Stimulated activated CD8-positive, alpha-beta memory T cell treated with anti-CD3 and anti-CD28 coated beads, Interleukin-4, amount 100 ng/mL, for 1 hour (primary cell): ENCODE results near the gene SRPX.

Experiments used
- DNase-seq, 2 donors: peaks; one replicate each; pipeline ENCODE4 v3.0.0-alpha.2; 2020; ENCODE audit warnings: low read depth in 2 of 2, low spot score in 1 of 2

The SRPX gene

DNA sequence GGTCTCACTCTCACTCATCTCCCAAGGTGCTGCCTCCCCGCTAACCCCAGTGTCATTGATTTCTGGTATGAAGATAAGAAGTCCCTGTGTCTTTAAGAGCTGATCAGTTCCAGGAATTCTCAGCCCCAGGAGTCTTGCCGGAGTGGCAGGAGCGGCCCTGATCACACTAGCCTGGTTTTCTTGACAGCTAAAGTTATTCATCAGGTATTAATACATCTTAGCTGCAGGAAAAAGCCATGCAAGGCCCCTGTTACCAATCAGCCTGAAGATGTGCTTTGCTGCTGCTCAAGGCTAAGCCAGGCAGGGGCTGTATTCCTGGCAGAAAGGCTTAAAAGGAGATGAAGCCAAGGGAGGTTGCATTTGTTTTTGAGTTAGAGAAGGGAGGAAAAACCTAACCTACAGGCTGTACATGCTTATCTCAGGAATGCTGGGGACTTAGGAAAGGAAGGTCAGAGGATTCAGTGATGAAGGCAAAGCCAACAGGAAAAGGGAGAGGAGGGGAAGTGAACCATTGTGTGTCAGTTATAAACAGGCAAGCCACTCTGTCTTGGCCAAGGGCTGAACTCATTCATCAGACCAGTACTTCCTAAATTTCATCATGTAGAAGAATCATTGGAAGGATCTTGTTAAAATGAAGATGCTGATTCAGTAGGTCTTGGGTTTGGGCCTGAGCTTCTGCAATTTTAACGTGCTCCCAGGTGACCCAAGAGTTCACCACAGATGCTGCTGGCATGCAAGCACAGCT lies 8.6 kb downstream of the SRPX start:
- DNase-seq = no peak

DNA sequence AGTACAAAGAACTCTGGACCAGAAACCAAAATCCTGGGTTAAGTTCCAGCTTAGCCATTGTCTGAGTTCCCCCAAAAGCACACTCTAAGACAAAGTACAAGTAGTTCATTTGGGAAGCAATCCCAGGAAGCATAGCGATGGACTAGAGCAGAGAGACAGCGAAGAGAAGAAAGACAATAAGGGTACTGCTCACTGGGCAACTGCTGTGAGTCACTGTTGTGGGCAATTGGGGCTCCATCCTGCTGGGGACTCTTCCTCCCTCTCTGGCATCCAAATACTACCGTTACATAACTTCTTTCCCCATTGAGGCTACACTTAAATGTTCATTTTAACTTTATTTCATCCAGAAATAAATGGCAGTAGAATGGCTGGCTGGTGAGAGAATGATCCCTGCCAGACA lies 14.1 kb downstream of the SRPX start:
- DNase-seq = no peak

DNA sequence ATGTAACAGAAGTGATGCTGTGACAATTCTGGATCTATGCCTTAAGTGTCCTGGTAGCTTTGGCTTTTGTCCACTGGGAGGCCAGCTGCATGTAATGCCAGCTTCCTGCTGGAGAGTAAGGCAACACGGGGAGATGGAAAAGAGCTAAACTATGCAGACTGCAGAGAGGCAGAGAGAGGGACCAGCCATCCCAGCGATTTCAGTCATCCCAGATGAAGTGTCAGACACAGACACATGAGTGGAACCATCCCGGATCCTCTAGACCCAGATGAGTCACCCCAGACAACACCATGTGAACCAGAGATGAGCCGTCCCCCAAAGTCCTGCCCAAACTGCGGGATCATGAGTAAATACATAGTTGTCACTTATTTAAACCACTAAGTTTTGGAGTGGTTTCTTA lies 14.6 kb downstream of the SRPX start:
- DNase-seq = no peak

DNA sequence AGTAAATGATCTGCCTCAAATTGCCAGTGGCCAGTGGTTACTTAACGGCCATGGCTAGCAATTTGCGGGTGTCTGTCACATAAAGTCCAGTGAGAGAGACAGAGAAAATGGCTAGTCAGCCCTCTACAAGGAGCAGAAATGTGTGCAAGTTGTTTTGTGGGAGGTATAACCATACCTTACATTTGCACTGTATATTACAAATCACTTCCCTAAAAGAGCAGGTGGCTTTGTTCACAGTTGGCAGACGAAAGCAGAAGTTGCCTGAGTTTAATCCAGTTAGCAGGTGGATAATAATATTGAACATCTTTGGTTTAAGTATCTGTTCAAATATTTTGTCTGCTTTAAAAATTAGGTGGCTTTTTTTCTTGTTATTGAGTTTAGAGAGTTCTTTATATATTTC lies 15.6 kb downstream of the SRPX start:
- DNase-seq = no peak

DNA sequence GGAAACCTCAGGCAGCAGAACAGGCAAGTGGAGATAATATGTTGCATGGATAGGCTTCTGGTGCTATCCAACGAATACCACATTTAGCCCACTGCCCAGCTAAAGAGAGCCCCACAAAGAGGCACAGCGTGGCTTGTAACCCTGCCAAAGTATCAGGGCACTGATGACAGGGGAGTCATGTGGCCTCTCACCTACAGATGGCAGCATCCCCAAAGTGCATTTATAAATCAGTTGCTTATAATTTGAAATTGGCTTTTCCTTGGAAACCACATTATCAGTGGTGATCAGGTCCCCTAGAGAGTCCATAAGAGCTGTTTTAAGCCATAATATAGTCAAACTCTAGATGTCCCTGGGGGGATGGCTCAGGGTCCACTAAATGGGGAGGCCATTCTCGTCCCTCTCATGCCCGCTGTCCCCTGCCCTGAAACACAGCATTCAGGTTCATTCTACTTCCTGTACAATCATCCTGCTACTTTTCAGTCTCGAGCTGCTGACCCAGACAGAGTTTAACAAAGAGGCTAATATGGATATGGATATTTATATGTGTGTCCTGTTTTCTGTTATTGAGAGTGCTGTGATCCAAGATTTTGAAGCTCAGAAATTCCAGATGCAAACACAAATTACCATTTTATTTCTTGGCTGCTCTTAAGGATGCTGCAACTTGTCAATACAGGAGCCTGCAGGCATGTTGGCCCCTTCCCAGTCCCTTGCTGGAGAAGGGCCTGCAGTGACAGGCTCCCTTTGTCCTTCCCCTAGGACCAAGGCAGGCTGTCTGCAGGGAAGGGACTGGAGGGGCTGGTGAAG lies 28.5 kb downstream of the SRPX start:
- DNase-seq = no peak

DNA sequence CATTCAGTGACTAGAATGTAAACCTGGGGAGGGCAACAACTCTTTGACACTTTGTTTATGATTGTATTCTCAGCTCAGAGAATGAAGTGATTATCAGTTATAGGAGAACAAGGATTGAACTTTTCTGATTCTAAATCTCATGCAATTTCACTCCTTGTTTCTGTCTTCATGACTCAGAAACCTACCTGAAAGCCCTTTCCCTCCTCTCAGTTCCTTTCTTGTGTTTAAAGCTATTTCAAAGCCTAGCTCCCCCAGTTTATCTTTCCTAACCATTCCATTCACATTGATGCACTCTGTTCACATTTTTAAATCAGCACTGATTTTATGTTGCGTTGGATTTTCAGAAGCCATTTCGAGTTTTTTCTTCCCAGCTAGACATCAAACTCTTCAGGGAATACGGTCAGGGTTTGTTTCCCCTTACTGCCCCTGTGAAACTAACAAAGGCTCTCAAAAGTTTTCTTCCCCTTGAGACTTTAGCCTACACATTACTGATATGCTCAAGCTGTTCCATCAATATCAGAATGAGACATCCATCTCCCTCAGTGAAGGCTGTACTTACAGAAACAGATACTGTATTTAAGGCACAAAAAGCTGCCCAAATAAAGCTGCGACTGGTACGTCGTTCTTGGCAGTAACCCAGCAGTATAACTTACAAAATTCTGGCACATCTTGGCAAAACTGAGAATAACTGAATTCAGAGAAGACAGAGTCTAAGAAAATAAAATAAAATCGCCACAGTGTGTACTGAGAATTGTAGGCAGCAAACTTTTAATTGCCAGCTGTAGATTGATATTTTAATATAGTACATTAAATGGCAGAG lies 31.0 kb downstream of the SRPX start:
- no peak for DNase-seq

DNA sequence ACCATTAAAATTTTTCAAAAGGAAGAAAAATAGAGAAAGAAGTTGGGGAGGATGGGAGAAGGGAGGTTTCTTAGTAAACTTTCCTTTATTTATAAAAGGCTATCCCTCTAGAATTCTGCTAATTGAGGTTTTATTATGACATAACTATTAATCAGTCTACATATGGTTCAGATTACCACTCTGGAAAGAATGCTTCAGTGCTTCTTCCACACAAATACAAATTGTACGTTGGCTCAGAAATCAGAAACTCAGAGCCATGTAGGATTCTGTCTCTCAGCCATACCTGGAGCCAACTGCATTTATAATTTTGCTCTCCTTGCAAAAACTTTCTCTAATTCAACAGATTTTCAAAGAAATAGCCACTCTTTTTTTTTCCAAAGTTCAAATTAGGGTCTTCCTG lies 37.1 kb downstream of the SRPX start:
- no peak for DNase-seq

DNA sequence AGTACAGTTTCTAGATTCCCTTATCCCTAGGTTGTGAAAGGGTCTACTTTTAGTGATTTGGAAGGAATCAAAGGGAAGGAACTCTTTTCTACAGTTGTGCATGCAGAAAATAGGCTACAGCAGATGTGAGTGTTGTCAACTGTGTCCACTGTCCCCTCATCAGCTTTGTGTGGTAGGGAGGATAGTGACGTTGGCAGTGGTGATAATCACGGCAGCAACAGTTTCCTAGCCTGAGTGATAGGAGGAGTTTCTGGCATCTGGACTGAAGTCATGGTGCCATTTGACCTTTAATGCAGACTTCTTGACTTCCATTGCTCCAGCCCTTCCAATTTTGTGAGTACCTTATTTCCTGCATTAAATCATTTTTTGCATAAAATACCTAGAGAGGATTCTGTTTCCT lies 39.3 kb downstream of the SRPX start:
- DNase-seq = no peak

DNA sequence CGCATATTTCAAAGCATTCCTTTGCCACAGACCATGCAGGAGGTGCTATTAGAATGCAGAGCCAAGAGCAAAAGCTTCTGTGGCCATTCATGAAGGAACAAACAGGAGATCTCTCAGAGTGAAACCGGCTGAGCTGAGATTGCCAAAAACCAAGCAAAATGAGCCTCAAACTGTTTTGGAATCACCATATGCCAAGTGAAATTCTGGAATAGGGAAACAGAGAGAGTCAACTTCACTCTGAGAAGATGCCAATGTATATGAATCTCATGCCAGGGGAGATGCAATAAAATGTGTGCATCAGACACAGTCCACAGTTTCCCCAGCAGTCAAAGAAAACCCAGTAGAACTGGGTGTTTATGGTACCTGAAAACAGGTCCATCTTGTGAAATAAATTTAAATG lies 42.3 kb downstream of the SRPX start:
- no peak for DNase-seq

DNA sequence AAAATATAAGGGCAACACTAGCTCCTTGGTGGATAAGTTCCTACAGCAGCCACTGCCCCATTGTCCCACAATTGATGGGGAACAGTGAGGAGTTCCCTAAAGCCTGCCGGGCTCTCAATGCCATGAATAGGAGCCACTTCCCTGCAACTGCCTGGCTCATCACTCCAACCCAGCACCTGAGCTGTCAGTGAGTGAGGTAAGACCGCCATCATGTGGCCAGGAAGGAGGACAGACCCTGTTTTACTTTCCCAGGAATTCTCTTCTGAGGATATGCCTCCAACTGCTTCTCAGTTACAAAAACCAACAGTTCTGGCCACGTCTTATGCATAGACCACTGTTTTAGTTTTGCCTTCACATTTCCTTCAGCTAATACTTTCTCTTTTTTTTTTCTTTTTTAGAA lies 45.5 kb downstream of the SRPX start:
- DNase-seq = no peak

DNA sequence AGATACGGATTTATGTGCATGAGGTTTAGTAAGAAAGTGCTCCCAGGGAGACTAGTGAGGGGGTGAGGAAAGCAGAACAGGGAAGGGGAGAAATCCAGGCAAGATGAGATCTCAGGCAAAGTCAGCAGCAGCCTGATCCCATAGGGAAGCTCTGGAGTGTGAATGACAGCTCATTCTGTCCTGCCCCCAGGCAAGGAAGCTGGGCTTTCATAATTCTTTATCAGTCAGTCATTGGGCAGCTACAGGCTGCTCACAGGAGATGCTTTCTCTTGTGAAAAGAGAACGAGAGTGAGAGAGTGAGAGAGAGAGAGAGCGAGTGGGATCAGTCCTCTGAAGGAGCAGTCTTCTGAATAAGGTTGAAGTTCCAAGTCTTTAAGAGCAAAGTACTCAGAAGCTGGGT lies 48.1 kb downstream of the SRPX start:
- DNase-seq = no peak

DNA sequence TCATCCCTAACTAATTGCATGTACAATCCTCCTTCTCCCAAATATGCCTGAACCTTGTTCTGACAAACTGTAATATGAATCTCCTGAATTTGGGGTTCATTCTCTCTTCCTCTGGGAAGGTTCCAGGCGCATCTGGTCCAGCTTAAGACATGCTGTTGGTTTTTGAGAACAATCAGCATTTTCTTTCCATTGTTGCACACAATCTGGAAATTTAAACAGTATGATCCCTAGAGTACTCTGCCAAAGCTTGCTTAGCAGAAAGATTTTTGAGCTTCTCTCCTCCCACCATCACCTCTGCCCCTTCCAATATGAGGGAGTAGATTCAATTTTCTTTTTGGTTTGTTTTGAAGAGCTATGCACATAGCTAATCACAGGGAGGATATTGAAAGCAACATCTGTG lies 50.1 kb downstream of the SRPX start:
- no peak for DNase-seq

DNA sequence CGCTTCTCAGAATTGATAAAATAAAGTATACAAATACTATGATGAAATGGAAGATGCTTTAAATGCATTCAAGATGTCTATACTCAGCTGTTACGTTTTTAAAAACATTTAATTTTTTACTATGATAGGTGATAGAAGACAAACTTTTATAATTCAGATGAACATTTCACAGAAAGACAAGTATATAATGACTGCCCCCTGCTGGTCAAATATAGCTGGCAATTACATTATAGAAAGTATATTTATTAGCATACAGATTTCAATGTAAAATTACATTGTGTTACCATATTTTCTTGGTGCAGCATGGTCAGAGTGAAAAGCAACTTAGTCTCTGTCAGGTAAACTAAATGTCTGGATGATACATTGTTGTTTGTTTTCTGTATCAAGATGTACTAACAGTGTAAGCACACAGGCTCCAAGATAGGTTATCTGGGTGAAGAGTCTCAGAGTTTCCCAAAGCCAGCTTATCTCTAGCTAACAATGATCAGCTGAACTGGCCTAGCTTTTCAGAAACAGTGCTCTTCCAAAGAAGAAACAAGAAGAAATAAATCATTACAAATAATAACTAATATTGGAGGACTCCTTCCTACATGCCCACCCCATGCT lies 54.1 kb downstream of the SRPX start:
- no peak for DNase-seq

DNA sequence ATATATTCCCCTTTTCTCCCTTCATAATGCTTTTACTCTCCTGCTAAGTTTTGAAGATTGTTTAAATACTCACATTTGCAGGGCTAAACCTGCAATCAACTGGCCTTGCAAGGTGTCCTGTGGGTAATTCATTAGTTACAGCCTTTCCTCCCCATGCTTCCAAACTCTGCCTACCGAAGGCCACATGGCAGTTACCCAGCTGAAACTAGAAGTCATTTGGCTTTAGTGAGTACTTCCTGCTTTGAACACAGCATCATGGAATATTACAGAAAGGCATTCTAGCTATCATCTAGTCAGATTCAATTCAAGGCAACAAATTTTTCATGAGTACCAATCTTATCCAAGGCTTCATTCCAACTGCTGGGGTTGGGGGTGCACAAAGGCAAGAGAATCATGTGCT lies 55.6 kb downstream of the SRPX start:
- no peak for DNase-seq

DNA sequence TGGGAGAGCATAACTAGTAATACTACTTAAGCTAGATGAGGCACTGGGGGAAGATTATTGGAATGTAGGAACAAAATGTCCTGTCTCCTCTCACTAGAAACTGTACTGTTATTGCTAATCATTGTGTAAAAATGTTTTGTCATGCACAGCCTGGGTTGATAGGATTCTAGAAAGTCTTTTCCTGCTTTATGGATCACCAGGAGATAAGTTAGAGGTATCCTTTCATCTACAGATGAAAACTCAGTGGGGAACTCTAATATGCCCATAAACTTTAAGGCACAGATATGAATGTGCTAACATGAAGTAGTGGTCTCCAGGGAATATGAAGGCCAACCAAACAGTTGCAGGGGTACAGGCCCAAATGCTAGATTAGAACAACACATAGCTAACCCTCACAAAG lies 57.5 kb downstream of the SRPX start:
- DNase-seq = no peak

DNA sequence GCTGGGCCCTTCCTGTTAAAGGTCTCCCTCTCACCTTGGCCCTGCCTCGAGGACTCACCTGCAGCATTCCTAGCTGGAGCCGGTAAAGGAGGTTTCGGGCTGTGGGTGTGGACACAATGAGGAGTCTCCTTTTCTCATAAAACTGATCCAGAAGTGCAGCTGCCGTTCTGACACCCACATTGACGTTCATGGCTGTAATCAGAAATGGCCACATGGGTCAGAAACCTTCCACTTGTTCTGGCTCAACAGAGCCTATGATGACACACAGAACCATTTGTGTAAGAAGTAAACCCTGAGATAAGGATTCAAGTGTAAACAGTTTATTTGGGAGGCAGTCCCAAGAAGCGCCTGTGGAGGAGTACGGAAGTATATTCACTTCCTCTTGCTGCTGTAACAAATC lies 63.8 kb downstream of the SRPX start:
- no peak for DNase-seq

DNA sequence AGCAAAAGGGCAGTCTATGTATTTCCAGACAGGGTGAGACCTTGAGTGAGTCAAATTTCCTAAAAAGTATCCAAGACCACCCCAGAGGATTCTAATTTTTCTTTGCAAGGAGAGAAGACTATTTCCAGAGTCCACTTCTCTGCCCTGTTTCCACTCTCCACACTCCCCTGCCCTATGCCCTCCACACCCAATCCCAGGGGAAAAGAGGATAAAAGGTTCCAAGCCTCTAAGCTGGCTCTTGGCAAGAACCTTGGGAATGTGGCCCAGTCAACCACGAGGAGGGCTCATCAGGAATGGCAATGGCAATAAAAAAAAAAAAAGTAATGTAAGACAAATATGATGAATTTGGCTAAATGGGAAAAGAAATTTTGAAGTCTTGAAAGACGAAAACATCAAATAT lies 65.9 kb downstream of the SRPX start:
- no peak for DNase-seq

DNA sequence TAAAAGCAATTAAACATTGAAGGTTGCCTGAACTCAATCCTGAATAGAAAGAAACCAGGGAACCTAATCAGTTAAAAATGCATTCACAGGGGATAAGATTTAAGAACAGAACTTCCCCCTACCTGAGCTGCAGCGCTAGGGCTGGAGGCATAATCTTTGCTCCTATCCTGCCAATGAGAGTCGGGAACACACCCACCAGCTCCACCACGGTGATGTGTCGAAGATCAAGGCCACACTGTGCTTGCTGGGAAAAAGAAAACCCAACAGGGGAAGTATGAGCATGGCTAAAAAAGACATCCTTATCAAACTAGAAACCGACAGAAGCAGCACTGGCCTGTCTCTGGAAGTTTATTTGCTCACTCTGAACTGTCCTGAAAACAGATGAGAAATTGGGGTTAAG lies 66.3 kb downstream of the SRPX start:
- DNase-seq = no peak

DNA sequence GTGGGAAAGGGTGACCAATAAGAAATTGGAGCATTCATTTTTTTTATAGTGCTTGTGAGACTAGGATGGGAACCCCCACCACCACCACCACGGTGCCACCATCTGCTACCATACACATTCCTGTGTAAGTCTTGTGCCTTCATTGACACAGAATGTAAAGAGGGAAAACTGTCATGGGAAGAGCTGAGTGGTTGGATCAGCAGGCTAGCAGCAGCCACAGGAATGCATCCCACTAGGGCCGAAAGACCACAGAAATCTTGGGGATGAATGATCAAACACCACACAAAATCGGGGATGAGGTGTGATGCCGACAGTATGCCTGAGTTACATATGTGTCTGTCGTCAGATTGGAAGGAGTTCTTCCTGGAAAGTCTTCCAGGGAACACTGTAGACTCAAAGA lies 69.2 kb downstream of the SRPX start:
- DNase-seq = no peak

DNA sequence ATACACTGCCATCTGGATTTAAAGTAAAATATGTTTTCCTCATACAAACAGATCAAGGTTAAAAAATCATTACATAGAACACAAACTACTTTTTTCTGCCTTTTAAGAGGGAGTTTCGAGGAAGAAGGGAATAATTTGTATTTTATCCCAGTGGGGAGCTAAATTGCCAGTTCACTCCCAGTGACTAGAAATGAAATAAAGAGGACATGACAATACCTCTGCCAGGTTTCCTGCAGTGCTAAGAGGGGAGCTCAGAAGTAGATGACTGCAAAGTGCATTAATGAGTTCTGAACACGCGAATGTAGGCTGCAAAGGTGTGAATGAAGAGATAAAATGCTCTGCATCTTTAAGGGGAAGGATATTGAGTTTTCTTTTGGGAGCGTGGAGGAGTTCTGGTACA lies 69.7 kb downstream of the SRPX start:
- no peak for DNase-seq

DNA sequence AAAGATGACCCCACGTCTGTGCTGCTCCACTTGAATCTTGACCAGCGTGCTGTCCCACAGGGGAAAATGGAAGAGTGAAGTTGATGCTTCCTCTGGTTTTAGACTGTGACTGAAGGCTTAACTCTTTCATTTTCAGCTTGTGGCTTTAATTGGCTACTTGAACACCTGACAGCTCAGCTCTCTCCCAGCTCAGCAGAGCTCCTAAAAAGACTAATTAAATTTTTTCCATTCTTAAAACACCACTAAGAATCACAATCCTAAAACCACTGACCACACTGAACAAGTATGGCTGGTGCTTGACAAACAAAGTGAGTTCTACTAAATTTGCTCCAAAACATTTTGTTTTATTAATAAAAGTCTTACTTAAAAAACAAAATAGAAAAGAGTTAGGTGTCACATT lies 71.7 kb downstream of the SRPX start:
- DNase-seq = no peak

DNA sequence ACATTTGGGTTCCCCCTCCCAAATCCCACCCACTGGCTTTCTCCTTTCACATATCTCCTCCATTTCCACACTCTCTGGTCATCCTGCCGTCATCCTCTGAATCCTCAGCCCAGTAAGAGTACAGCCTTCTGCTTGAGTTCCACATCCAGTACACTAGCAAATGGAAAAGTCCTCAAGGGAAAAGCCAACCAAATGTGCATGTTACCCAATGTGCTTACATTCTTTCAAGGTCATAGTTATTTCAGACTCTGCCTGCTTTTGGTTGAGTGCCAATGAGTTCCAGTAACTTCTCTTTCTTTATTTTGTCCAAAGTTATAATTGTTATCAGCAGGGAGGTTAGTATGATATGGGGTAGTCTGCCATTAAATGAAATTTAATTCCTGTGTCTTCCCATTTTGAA lies 78.1 kb downstream of the SRPX start:
- DNase-seq = no peak
